Measurements from ENCODE around the gene PPP1R1B. TPM values are rescaled to one million over a fixed set of nuclear protein-coding genes. Genes with fewer than 3 reads are reported as not detected.
A peak's percentile ranks its signal among the peaks of the same experiment; 100 is the strongest.

PPP1R1B gene
- total and polyA plus RNA-seq, 2 donors from 2014 or later = 22.9 to 31.1 TPM

DNA sequence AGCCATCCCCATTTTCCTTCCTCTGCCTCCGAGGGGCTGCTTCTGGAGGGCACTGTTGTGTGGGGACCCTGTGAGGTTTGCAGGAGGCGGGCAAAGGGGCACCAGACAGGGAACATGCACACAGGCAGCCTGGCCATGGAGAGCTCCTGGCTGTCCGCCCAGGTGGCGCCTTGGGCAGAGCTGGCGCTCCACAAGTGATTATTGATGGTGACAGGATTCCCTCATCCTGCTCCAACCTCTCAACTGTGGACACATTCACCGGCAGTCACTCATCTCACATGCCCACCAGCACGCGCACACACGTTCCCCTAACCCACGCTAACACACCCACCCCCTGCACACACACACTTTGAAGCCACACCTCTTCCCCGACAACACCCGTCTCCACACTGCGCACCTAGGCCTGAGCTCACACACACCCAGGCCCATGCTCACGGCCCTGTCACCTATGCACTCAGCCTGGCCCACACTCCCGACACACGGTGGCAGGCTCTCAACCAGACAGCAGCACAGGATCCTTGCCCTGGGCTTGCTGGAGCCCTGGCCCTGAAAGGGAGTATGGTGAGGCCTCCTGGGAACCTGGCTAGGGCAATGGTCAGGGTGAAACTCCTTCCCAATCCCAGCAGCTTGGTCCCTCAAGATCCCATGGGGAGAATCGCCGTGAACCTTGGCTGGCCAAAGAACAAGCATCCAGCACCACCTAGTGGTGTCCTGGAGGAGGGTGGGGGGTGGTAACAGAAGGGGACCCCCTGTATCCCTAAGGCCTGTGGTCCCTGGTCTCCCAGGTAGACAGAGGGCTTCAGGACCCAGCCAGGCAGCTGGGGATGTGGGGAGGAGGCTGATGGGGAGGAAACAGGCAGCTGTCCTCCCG, 45.1 kb downstream of the PPP1R1B start:
- peak; percentile 68 for TF ChIP-seq CTCF (IDR thresholded peaks at IDR 0.05; ENCODE audit: borderline replicate concordance, extremely low read depth, insufficient read depth)
- Histone ChIP-seq H3K36me3 (ENCODE audit: control insufficient read depth in 2 of 3, insufficient read depth in 3 of 3, low read length in 3 of 3) (no peaks in the 10 kb centered on the region), H3K9ac (ENCODE audit: low read length in 3 of 3) (peak overlapping the region in 1 of 3 donors; percentile 40), H3K4me3 (ENCODE audit: low read length in 3 of 3) (no peak overlapping the region), H3K4me1 (ENCODE audit: control insufficient read depth in 2 of 3, insufficient read depth in 2 of 3, low read depth in 1 of 3, low read length in 3 of 3) (peaks cover 0 to 41% (median 21%) of the 10 kb centered on the region in 3 donors), H3K27ac (ENCODE audit: low read depth in 2 of 2, low read length in 2 of 2) (peak overlapping the region in 1 of 2 donors; percentile 49), H3K9me3 (ENCODE audit: control insufficient read depth in 2 of 3, insufficient read depth in 1 of 3, low read length in 3 of 3) (no peaks in the 10 kb centered on the region), H3K27me3 (ENCODE audit: control insufficient read depth, insufficient read depth, low read length) (no peaks in the 10 kb centered on the region)
- DNase-seq = peak; percentile 58 to 80 (median 67)
- no peak for FAIRE-seq
- intact Hi-C loops (cut with DNase I) = no loop called here

- no peaks in the 10 kb centered on the region for H3K36me3 ChIP-seq (ENCODE audit: control insufficient read depth in 2 of 3, insufficient read depth in 3 of 3, low read length in 3 of 3)
- no peak for TF ChIP-seq CTCF (IDR thresholded peaks at IDR 0.05; ENCODE audit: borderline replicate concordance, extremely low read depth, insufficient read depth)
- DNase-seq (peak in 1 of 5 donors; percentile 75), FAIRE-seq (no peak)
- intact Hi-C loops (cut with DNase I) = no loop called here
- no peaks in the 10 kb centered on the region for H3K9me3 ChIP-seq (ENCODE audit: control insufficient read depth in 2 of 3, insufficient read depth in 1 of 3, low read length in 3 of 3)
- H3K4me1 ChIP-seq (ENCODE audit: control insufficient read depth in 2 of 3, insufficient read depth in 2 of 3, low read depth in 1 of 3, low read length in 3 of 3) = peaks cover 0 to 41% (median 22%) of the 10 kb centered on the region in 3 donors
- no peaks in the 10 kb centered on the region for H3K27me3 ChIP-seq (ENCODE audit: control insufficient read depth, insufficient read depth, low read length)
- no peak overlapping the region for H3K27ac ChIP-seq (ENCODE audit: low read depth in 2 of 2, low read length in 2 of 2)
- no peak overlapping the region for H3K9ac ChIP-seq (ENCODE audit: low read length in 3 of 3)
- H3K4me3 ChIP-seq (ENCODE audit: low read length in 3 of 3) = no peak overlapping the region
Measured at GRCh38 chr17:39672522-39673334, 46.0 kb downstream of the PPP1R1B start.

DNA sequence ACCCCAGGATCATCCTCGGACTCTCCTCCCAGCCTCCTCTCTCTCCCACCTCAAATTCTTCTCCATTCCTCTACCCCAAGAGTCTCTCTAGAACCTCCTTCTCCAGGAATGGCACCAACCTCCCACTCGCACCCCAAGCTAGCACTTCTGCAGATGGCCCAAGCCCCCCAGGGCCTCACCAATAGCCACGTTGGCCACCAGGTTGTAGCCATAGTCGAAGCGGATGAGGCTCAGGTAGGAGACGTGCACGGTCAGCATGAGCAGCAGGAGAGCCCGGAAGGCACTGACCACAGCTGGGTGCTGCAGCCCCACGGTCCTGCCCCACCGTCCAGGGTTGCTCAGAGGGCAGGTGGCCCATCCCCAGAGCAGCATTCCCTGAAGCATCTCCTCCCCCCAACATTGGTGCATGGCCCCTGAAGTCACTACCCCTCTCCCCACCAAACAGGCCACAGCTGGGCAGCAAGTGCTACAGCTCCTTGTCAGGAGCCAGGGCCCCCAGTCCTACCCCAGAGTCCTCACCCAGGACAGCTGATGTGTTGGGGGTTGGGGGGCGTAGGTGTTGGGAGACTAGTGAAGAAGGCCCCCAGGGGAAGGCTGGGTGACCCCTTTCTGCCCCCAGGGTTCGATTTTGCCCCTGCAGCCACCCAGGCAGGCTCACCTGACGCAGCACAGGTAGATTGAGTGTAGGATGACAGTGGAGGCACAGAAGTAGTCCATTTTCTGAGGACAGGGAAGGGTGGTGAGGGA, 46.8 kb downstream of the PPP1R1B start:
- H3K9ac ChIP-seq (ENCODE audit: low read length in 3 of 3) = no peak overlapping the region
- FAIRE-seq = no peak
- DNase-seq = peak in 2 of 5 donors; percentile 48 to 58
- H3K9me3 ChIP-seq (ENCODE audit: control insufficient read depth in 2 of 3, insufficient read depth in 1 of 3, low read length in 3 of 3) = no peaks in the 10 kb centered on the region
- intact Hi-C loops (cut with DNase I) = no loop called here
- TF ChIP-seq CTCF (IDR thresholded peaks at IDR 0.05; ENCODE audit: borderline replicate concordance, extremely low read depth, insufficient read depth) = no peak
- peaks cover 0 to 49% (median 22%) of the 10 kb centered on the region in 3 donors for H3K4me1 ChIP-seq (ENCODE audit: control insufficient read depth in 2 of 3, insufficient read depth in 2 of 3, low read depth in 1 of 3, low read length in 3 of 3)
- no peaks in the 10 kb centered on the region for H3K27me3 ChIP-seq (ENCODE audit: control insufficient read depth, insufficient read depth, low read length)
- no peak overlapping the region for H3K27ac ChIP-seq (ENCODE audit: low read depth in 2 of 2, low read length in 2 of 2)
- no peak overlapping the region for H3K4me3 ChIP-seq (ENCODE audit: low read length in 3 of 3)
- H3K36me3 ChIP-seq (ENCODE audit: control insufficient read depth in 2 of 3, insufficient read depth in 3 of 3, low read length in 3 of 3) = no peaks in the 10 kb centered on the region
